VCaP (cell line): Measurements from ENCODE around the gene PRDM15.

Source experiments
- H3K27ac ChIP-seq: fragments of 450-650 bp; 2 replicates; pipeline ENCODE4 v1.5.1; 2017
- CTCF ChIP-seq: fragments of 450-650 bp; conservative IDR thresholded peaks from 2 replicates; pipeline ENCODE4 v1.5.1; 2017; ENCODE audit warnings: mild to moderate bottlenecking, moderate library complexity

Gene PRDM15

DNA sequence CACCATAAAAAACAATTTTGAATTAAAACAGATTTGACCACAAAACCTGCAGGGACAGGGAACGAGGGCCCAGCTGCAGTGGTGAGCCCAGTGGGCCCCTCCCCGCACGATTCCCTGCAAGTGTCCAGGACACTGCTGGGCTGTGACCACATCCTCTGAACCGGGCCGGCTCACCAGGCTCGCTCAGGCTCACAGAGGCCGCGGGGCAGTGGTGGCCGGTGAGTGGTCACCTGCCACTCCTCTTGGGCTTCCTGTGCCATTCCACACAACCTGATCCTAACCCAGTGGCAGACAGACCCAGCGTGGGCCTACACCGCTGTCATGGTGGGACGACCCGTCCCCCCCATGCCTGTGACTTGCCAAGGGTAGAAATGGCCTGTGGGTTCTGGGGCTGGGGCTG, 75.8 kb downstream of the PRDM15 start:
- TF ChIP-seq CTCF = no peak
- H3K27ac ChIP-seq = peak overlapping the region; percentile 82

DNA sequence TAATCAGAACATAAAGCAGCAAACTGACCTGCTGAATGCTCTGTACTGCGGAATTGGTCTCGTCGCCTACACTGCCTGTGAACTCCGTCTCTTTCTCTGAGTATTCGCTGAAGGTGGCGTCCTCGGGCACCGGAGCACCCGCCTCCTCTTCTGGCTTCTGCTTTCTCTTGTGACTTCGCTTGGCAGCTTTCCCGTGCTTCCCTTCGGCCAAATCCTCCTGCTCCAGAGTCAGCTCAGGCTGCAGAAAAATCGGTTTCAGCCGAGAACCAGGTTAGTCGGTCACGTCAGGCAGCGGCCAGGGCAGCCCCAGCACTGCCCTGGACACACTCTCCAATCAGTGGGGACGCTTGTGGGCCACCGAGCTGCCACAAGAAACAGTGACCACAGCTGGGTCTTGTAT, 76.5 kb downstream of the PRDM15 start:
- TF ChIP-seq CTCF = no peak; the same call in 1 of the 2 replicates
- peak overlapping the region; percentile 82 for H3K27ac ChIP-seq

DNA sequence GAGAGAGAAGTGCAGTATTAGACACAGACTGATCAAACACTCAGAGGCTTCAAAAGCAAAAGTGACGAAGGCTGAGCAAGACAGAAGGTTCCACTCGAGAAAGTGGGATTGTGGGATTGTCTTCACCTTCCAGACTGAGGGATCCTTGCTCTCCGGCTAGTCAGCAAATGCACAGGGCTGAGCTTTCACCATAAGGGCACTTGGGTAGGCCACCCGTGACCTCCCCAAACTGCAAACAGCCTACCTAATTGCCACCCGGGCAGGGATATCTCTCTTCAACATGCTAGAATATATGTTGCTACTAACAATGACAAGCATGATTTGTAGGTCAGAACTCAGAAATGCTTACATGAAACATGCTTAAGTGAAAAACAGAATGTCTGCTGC, 77.0 kb downstream of the PRDM15 start:
- peak overlapping the region; percentile 82 for H3K27ac ChIP-seq
- TF ChIP-seq CTCF = no peak

DNA sequence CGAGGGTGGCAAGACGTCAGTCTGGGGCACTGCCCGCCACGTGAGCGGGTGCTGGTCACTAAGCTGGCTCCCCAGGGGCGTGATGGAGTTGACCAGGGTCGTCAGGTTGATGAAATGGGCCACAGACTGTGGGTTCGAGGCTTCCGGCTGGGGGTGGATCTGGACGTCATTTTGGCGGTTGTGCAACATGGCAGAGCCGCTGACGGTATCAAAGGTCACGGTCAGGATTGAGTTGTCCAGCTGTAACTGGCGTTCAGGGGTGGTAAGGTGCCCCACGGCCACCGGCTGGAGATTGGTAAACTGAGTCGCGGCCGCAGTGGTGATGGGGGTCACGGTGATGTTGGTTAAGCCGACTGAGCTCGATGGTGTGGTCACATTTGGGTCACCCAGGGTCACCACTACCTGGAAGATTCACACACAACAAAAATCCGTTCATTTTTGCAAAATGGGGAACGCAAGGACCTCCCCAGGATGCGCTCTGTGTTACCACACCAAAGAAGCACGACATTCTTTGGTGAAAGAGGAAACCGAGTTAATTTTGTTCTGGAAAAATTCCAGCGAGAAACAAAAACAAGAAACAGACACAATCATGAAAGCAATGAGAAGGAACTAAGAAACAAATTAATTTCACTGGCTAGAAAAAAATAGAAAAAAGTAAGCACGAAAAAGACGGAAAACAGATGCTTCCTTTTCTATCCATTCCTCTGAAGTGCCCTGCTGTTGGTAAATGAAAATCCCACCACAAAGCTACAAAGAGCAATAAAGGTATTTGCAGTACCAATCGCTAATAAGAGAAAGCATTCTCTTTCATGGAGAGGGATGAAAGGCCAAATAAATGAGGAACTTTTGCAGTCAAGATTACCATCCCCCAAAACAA, 77.6 kb downstream of the PRDM15 start:
- TF ChIP-seq CTCF = no peak
- peak overlapping the region; percentile 82 for H3K27ac ChIP-seq

DNA sequence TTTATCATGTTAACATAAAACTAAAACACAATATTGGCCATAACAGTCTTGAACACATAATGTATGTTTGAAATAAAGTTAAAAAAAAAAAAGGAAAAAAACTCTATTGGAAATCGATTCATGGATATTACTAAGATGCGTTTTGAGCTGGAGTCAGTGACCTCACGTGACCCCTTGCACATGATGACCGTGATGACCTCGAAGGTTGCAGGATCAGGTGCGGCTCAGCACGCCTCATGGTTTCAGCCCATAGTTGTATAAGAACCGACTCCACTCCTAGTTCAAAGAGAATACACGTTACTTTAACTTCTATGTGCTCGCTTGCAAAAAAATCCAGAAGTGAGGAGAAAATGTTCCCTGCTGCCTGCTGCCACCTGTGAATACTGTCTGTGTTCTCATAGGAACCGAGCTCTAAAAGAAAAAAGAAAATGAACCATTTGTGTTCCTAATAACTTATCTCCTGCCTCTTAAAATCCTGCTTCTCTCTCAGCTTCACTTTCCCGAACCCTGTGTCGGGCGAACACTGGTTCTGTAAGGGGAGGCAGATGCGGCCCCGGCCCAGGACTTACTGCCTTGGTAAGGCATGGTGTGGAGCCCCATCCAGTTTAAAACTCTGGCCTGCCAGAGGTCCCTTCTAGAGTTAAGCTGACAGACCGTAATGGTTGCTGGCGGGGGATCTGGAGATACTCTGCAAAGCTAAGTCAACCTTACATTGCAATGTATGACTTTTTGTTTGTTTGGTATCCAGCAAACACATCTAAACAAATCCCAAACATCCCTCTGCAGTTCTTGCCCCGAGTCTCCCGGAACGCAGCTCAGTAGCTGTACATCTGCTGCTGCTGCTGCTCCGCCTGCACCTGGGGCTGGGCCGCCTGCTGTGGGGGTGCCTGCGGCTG, 78.5 kb downstream of the PRDM15 start:
- TF ChIP-seq CTCF = no peak
- no peak overlapping the region for H3K27ac ChIP-seq

- no peak for TF ChIP-seq CTCF
- no peak overlapping the region for H3K27ac ChIP-seq
Measured at GRCh38 chr21:41799763-41800162, 79.4 kb downstream of the PRDM15 start.

DNA sequence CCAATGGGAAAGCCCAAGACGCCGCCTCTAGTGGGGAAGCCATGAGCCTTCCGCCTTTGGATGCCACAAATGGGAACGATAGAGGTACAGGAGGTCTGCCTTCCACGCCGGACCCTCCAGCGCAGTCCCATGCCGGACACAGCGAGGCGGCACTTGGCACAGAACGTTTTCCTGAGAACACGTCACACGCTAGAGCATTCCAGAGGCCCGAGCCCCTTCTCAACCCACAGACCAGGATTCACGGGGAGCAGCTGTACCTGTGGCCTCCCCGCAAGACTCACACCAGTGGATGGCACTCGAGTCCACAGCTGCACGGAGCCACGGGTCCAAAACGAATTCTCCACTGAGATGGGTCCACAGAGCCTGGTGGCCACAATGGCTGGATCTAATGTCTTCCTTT, 80.8 kb downstream of the PRDM15 start:
- TF ChIP-seq CTCF = no peak
- no peak overlapping the region for H3K27ac ChIP-seq
